HG02571 (cell line): ENCODE data around the gene AMOTL2.

Experiments used
- ATAC-seq: cut with Tn5 transposase; IDR thresholded peaks from one replicate; pipeline ENCODE4 v1.9.1; 2021; ENCODE audit warnings: mild to moderate bottlenecking, moderate library complexity; ENCODE audit not compliant: unreplicated experiment

The AMOTL2 gene

GRCh38 chr3:134366928-134367811, 7.1 kb downstream of the AMOTL2 start:
- ATAC-seq: no peak

- no peak for ATAC-seq
Observed at GRCh38 chr3:134366221-134366927, 7.9 kb downstream of the AMOTL2 start.

GRCh38 chr3:134365766-134366065, 8.5 kb downstream of the AMOTL2 start:
- ATAC-seq: no peak

GRCh38 chr3:134364936-134365765, 9.1 kb downstream of the AMOTL2 start:
- ATAC-seq: no peak

- ATAC-seq: no peak
Observed at GRCh38 chr3:134364061-134364935, 9.9 kb downstream of the AMOTL2 start.

- no peak for ATAC-seq
Observed at GRCh38 chr3:134363381-134363755, 10.9 kb downstream of the AMOTL2 start.

GRCh38 chr3:134362670-134363380, 11.4 kb downstream of the AMOTL2 start:
- ATAC-seq: no peak

- ATAC-seq: no peak
Observed at GRCh38 chr3:134362221-134362620, 12.0 kb downstream of the AMOTL2 start.

- ATAC-seq: no peak
Observed at GRCh38 chr3:134361162-134361835, 12.9 kb downstream of the AMOTL2 start.

GRCh38 chr3:134360046-134360445, 14.2 kb downstream of the AMOTL2 start:
- no peak for ATAC-seq

- no peak for ATAC-seq
Observed at GRCh38 chr3:134359121-134360010, 14.9 kb downstream of the AMOTL2 start.

GRCh38 chr3:134357914-134358811, 16.1 kb downstream of the AMOTL2 start:
- no peak for ATAC-seq

- ATAC-seq: no peak
Observed at GRCh38 chr3:134357261-134357913, 16.9 kb downstream of the AMOTL2 start.

- ATAC-seq: no peak
Observed at GRCh38 chr3:134356411-134357040, 17.7 kb downstream of the AMOTL2 start.

- ATAC-seq: no peak
Observed at GRCh38 chr3:134355416-134355815, 18.8 kb downstream of the AMOTL2 start.

- ATAC-seq: no peak
Observed at GRCh38 chr3:134354612-134355251, 19.5 kb downstream of the AMOTL2 start.
